ENCODE results near the gene IL32. TPM values are rescaled to one million over a fixed set of nuclear protein-coding genes. Genes with fewer than 3 reads are reported as not detected.

IL32 gene
- polyA plus RNA-seq, 3 donors: 0.53 to 8.0 (median 5.6) TPM

DNA sequence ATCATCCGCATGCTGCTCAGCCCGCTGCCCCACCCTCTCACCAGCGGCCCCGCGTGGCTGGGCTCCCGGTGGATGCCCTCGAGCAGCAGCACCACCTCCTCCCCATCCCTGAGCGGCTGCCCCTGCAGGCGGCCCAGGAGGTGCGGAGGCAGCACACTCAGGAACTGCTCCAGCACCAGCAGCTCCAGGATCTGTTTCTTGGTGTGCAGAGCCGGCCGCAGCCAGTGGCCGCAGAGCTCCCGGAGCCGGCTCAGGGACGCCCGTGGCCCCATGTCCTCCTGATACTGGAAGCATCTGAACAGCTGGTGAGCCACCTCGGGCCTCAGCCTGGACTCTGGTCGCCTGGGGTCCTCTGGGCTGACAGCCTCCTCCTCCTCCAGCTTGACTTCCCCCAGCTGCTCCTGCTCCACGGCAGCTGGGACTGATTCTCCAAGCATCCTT is 27.1 kb downstream of the IL32 start:
- Mint-ChIP-seq H3K27ac (peak overlapping the region in 1 of 7 donors; percentile 54), H3K4me1 (peaks cover 32% of the 10 kb centered on the region), H3K4me3 (no peak overlapping the region), H3K27me3 (ENCODE audit: low read depth in 3 of 3) (peaks cover 0 to 5% (median 0%) of the 10 kb centered on the region in 3 donors), H3K9me3 (no peaks in the 10 kb centered on the region), H3K36me3 (no peaks in the 10 kb centered on the region)
- H3K4me3 ChIP-seq (replicated peaks in 1 of 3; ENCODE audit: low read depth in 2 of 3, low read length in 3 of 3): no peak overlapping the region
- no peaks in the 10 kb centered on the region for H3K9me3 ChIP-seq (replicated peaks in 1 of 2; ENCODE audit: control insufficient read depth in 1 of 2, insufficient read depth in 1 of 2, low read length in 2 of 2)
- TF ChIP-seq, protein P1, sequence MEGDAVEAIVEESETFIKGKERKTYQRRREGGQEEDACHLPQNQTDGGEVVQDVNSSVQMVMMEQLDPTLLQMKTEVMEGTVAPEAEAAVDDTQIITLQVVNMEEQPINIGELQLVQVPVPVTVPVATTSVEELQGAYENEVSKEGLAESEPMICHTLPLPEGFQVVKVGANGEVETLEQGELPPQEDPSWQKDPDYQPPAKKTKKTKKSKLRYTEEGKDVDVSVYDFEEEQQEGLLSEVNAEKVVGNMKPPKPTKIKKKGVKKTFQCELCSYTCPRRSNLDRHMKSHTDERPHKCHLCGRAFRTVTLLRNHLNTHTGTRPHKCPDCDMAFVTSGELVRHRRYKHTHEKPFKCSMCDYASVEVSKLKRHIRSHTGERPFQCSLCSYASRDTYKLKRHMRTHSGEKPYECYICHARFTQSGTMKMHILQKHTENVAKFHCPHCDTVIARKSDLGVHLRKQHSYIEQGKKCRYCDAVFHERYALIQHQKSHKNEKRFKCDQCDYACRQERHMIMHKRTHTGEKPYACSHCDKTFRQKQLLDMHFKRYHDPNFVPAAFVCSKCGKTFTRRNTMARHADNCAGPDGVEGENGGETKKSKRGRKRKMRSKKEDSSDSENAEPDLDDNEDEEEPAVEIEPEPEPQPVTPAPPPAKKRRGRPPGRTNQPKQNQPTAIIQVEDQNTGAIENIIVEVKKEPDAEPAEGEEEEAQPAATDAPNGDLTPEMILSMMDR (IDR thresholded peaks at IDR 0.05): no peak
- no peak overlapping the region for H2AFZ ChIP-seq (ENCODE audit: insufficient read depth, low read depth, low read length, poor library complexity, severe bottlenecking)
- no peaks in the 10 kb centered on the region for H3K27me3 ChIP-seq (ENCODE audit: control insufficient read depth in 2 of 2, insufficient read depth in 2 of 2, low read length in 2 of 2)
- no peak overlapping the region for H3K9ac ChIP-seq (ENCODE audit: insufficient read depth, low read length, poor library complexity, severe bottlenecking)
- no peak overlapping the region for H3K27ac ChIP-seq (ENCODE audit: low read depth in 1 of 2, low read length in 2 of 2)
- no peak for DNase-seq
- 95% methylated on average over 20 of the region's 20 CpGs for WGBS (ENCODE audit: insufficient coverage)
- no peaks in the 10 kb centered on the region for H3K36me3 ChIP-seq (replicated peaks in 1 of 2; ENCODE audit: control insufficient read depth in 1 of 2, insufficient read depth in 2 of 2, low read length in 2 of 2)
- intact Hi-C loops (cut with micrococcal nuclease): no loop called here
- no peaks in the 10 kb centered on the region for H3K79me2 ChIP-seq (ENCODE audit: insufficient read depth, low read length)
- no peaks in the 10 kb centered on the region for H4K20me1 ChIP-seq (ENCODE audit: insufficient read depth, low read length)
- no peak overlapping the region for H3K4me2 ChIP-seq (replicated peaks; ENCODE audit: extremely low read depth, low read length, poor library complexity, severe bottlenecking)
- peaks cover 28 to 30% of the 10 kb centered on the region in 2 donors for H3K4me1 ChIP-seq (ENCODE audit: control insufficient read depth in 1 of 2, insufficient read depth in 2 of 2, low read length in 2 of 2)

DNA sequence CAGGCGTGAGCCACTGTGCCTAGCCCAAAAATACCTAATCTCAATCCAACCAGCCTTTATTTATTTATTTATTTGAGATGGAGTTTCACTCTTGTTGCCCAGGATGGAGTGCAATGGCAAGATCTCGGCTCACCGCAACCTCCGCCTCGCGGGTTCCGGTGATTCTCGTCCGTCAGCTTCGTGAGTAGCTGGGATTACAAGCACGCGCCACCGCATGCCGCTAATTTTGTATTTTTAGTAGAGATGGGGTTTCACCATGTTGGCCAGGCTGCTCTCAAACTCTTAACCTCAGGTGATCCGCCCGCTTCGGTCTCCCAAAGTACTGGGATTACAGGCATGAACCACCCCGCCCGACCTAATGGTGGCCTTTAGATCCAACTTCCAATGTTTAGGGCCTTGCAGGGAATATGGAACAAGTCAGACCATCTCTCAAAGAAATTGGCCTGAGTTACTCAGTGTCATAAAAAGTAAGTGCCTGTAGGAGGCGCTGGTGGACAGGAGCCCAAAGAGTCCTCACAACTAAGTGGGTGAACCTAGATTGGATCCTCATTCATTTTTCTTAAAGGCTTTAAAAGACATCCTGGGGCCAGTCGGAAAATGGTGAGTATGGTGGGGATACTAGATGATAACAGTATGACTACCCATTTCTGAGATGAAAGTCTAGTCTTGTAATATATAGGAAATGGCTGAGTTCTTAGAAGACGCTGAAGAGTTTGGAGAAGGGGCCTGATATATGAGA is 29.0 kb downstream of the IL32 start:
- Mint-ChIP-seq H3K27me3 (ENCODE audit: low read depth in 3 of 3) (peaks cover 8 to 12% (median 9%) of the 10 kb centered on the region in 3 donors), H3K36me3 (no peaks in the 10 kb centered on the region), H3K9me3 (no peaks in the 10 kb centered on the region), H3K4me3 (no peak overlapping the region), H3K27ac (peak overlapping the region in 2 of 7 donors; percentile 15 to 48), H3K4me1 (peaks cover 26% of the 10 kb centered on the region)
- WGBS (ENCODE audit: insufficient coverage): 94% methylated on average over 10 of the region's 22 CpGs
- Histone ChIP-seq H3K4me1 (ENCODE audit: control insufficient read depth in 1 of 2, insufficient read depth in 2 of 2, low read length in 2 of 2) (peaks cover 24 to 25% of the 10 kb centered on the region in 2 donors), H4K20me1 (ENCODE audit: insufficient read depth, low read length) (no peaks in the 10 kb centered on the region), H3K79me2 (ENCODE audit: insufficient read depth, low read length) (no peaks in the 10 kb centered on the region), H3K36me3 (replicated peaks in 1 of 2; ENCODE audit: control insufficient read depth in 1 of 2, insufficient read depth in 2 of 2, low read length in 2 of 2) (no peaks in the 10 kb centered on the region), H3K27me3 (ENCODE audit: control insufficient read depth in 2 of 2, insufficient read depth in 2 of 2, low read length in 2 of 2) (no peaks in the 10 kb centered on the region), H3K27ac (ENCODE audit: low read depth in 1 of 2, low read length in 2 of 2) (no peak overlapping the region), H3K9ac (ENCODE audit: insufficient read depth, low read length, poor library complexity, severe bottlenecking) (no peak overlapping the region), H2AFZ (ENCODE audit: insufficient read depth, low read depth, low read length, poor library complexity, severe bottlenecking) (no peak overlapping the region), H3K9me3 (replicated peaks in 1 of 2; ENCODE audit: control insufficient read depth in 1 of 2, insufficient read depth in 1 of 2, low read length in 2 of 2) (no peaks in the 10 kb centered on the region), H3K4me3 (replicated peaks in 1 of 3; ENCODE audit: low read depth in 2 of 3, low read length in 3 of 3) (no peak overlapping the region), H3K4me2 (replicated peaks; ENCODE audit: extremely low read depth, low read length, poor library complexity, severe bottlenecking) (no peak overlapping the region)
- TF ChIP-seq, protein P1 (IDR thresholded peaks at IDR 0.05): peak; percentile 62
- intact Hi-C loops (cut with micrococcal nuclease): no loop called here
- DNase-seq: peak; percentile 40 to 56 (median 52)
